Activated CD4-positive, alpha-beta T cell treated with anti-CD3 and anti-CD28 coated beads, Interleukin-10, Interleukin-2, amounts not matched to agents 100 ng/mL and 50 ng/mL, durations not matched to agents 16 hours and 8 hours (primary cell): ENCODE data around the gene UGT2B17.
"Not testable (repeated sequence)": the region's sequence is repeated elsewhere in the genome, so short reads cannot be mapped to it uniquely, and the experiment has no call there.

Experiments used
- DNase-seq: peaks from one replicate; pipeline ENCODE4 v3.0.0-alpha.2; 2020

UGT2B17 gene

GRCh38 chr4:68568535-68568934, 7.6 kb downstream of the UGT2B17 start:
- not testable (repeated sequence) for DNase-seq

- DNase-seq, result not testable (repeated sequence)
Observed at GRCh38 chr4:68566364-68566763, 9.8 kb downstream of the UGT2B17 start.

- DNase-seq, result not testable (repeated sequence)
Observed at GRCh38 chr4:68565082-68565481, 11.0 kb downstream of the UGT2B17 start.

GRCh38 chr4:68560364-68561070, 15.6 kb downstream of the UGT2B17 start:
- DNase-seq, result not testable (repeated sequence)

GRCh38 chr4:68553830-68554229, 22.3 kb downstream of the UGT2B17 start:
- DNase-seq, result not testable (repeated sequence)

GRCh38 chr4:68552818-68553811, 23.0 kb downstream of the UGT2B17 start:
- DNase-seq, result not testable (repeated sequence)

GRCh38 chr4:68542742-68543141, 33.4 kb downstream of the UGT2B17 start:
- DNase-seq, result not testable (repeated sequence)

- DNase-seq, result no peak
Observed at GRCh38 chr4:68536375-68536774, 39.7 kb downstream of the UGT2B17 start.

GRCh38 chr4:68535974-68536373, 40.1 kb downstream of the UGT2B17 start:
- DNase-seq, result no peak

- not testable (repeated sequence) for DNase-seq
Observed at GRCh38 chr4:68522232-68522631, 53.9 kb downstream of the UGT2B17 start.

GRCh38 chr4:68520985-68521384, 55.1 kb downstream of the UGT2B17 start:
- DNase-seq, result no peak

GRCh38 chr4:68518889-68519288, 57.2 kb downstream of the UGT2B17 start:
- DNase-seq, result no peak

- not testable (repeated sequence) for DNase-seq
Observed at GRCh38 chr4:68505452-68505851, 70.7 kb downstream of the UGT2B17 start.

- not testable (repeated sequence) for DNase-seq
Observed at GRCh38 chr4:68504836-68505235, 71.3 kb downstream of the UGT2B17 start.

- not testable (repeated sequence) for DNase-seq
Observed at GRCh38 chr4:68503462-68503861, 72.7 kb downstream of the UGT2B17 start.

- DNase-seq, result no peak
Observed at GRCh38 chr4:68499021-68499420, 77.1 kb downstream of the UGT2B17 start.

GRCh38 chr4:68498413-68499007, 77.6 kb downstream of the UGT2B17 start:
- peak; percentile 73 for DNase-seq

GRCh38 chr4:68494688-68495087, 81.4 kb downstream of the UGT2B17 start:
- DNase-seq, result no peak

GRCh38 chr4:68490826-68491457, 85.2 kb downstream of the UGT2B17 start:
- DNase-seq, result no peak

GRCh38 chr4:68489338-68489737, 86.8 kb downstream of the UGT2B17 start:
- DNase-seq, result no peak
